Osteocyte (in vitro differentiated cells): Measurements from ENCODE around the gene RIPK4. TPM values are rescaled to one million over a fixed set of nuclear protein-coding genes. Genes with fewer than 3 reads are reported as not detected.

Source experiments
- DNase-seq: peaks from one replicate; pipeline ENCODE4 v3.0.0; 2021; ENCODE audit warnings: mixed read lengths; ENCODE audit not compliant: unreplicated experiment; ENCODE audit errors: extremely low spot score
- H3K27ac Mint-ChIP-seq: one replicate; pipeline ENCODE4 v1.8.0; 2021; ENCODE audit warnings: mild to moderate bottlenecking, mixed read lengths; ENCODE audit not compliant: unreplicated experiment
- H3K27me3 Mint-ChIP-seq: one replicate; pipeline ENCODE4 v1.8.0; 2021; ENCODE audit warnings: mixed read lengths; ENCODE audit not compliant: unreplicated experiment
- H3K36me3 Mint-ChIP-seq: one replicate; pipeline ENCODE4 v1.8.0; 2021; ENCODE audit warnings: mixed read lengths; ENCODE audit not compliant: unreplicated experiment
- H3K4me1 Mint-ChIP-seq: one replicate; pipeline ENCODE4 v1.8.0; 2021; ENCODE audit warnings: mixed read lengths; ENCODE audit not compliant: unreplicated experiment
- H3K4me3 Mint-ChIP-seq: one replicate; pipeline ENCODE4 v1.8.0; 2021; ENCODE audit warnings: mild to moderate bottlenecking, moderate library complexity, mixed read lengths; ENCODE audit not compliant: unreplicated experiment
- H3K9me3 Mint-ChIP-seq: one replicate; pipeline ENCODE4 v1.8.0; 2021; ENCODE audit warnings: mixed read lengths; ENCODE audit not compliant: unreplicated experiment
- CTCF ChIP-seq: fragments of 200-600 bp; sonication (generic); IDR thresholded peaks from 2 replicates; pipeline ENCODE4 v1.5.0; 2021; ENCODE audit warnings: antibody characterized with exemption, mild to moderate bottlenecking, moderate library complexity
- total RNA-seq: library from RNA; stranded (reverse); gene quantifications from 2 replicates; pipeline ENCODE4 v1.2.1, GENCODE V29; 2021

The RIPK4 gene
- total RNA-seq, 1 donor from 2014 or later, result 2.4 TPM

GRCh38 chr21:41772351-41773080 is 5.7 kb upstream of the RIPK4 start:
- no peak overlapping the region for H3K4me3 Mint-ChIP-seq
- H3K27ac Mint-ChIP-seq, result no peak overlapping the region
- H3K36me3 Mint-ChIP-seq, result no peaks in the 10 kb centered on the region
- DNase-seq, result no peak
- H3K9me3 Mint-ChIP-seq, result no peaks in the 10 kb centered on the region
- no peak for TF ChIP-seq CTCF
- H3K27me3 Mint-ChIP-seq, result peaks cover 6% of the 10 kb centered on the region
- peaks cover 19% of the 10 kb centered on the region for H3K4me1 Mint-ChIP-seq

GRCh38 chr21:41771625-41771945 is 4.7 kb upstream of the RIPK4 start:
- no peak for DNase-seq
- Mint-ChIP-seq H3K9me3 (no peaks in the 10 kb centered on the region), H3K27me3 (peaks cover 12% of the 10 kb centered on the region), H3K4me1 (peaks cover 22% of the 10 kb centered on the region), H3K27ac (no peak overlapping the region), H3K4me3 (no peak overlapping the region), H3K36me3 (no peaks in the 10 kb centered on the region)
- TF ChIP-seq CTCF, result no peak

GRCh38 chr21:41770901-41771624 is 4.2 kb upstream of the RIPK4 start:
- Mint-ChIP-seq H3K9me3 (no peaks in the 10 kb centered on the region), H3K4me1 (peaks cover 22% of the 10 kb centered on the region), H3K27ac (no peak overlapping the region), H3K36me3 (no peaks in the 10 kb centered on the region), H3K27me3 (peaks cover 12% of the 10 kb centered on the region), H3K4me3 (no peak overlapping the region)
- DNase-seq, result no peak
- TF ChIP-seq CTCF, result no peak

- no peak for TF ChIP-seq CTCF
- H3K27ac Mint-ChIP-seq, result no peak overlapping the region
- H3K4me3 Mint-ChIP-seq, result no peak overlapping the region
Measured at GRCh38 chr21:41769933-41770332, 3.1 kb upstream of the RIPK4 start.

GRCh38 chr21:41769521-41769920 is 2.7 kb upstream of the RIPK4 start:
- Mint-ChIP-seq H3K4me1 (peaks cover 33% of the 10 kb centered on the region), H3K27ac (no peak overlapping the region), H3K27me3 (peaks cover 8% of the 10 kb centered on the region), H3K9me3 (no peaks in the 10 kb centered on the region), H3K4me3 (no peak overlapping the region), H3K36me3 (no peaks in the 10 kb centered on the region)
- TF ChIP-seq CTCF, result no peak
- no peak for DNase-seq

More at GRCh38 chr21:41769933-41770332, 3.1 kb upstream of the RIPK4 start:
- peaks cover 29% of the 10 kb centered on the region for H3K4me1 Mint-ChIP-seq
- no peaks in the 10 kb centered on the region for H3K9me3 Mint-ChIP-seq
- no peaks in the 10 kb centered on the region for H3K36me3 Mint-ChIP-seq
- peaks cover 10% of the 10 kb centered on the region for H3K27me3 Mint-ChIP-seq
- DNase-seq, result no peak
